Measurements from ENCODE around the gene RNF222.
"Not testable (repeated sequence)": the region's sequence is repeated elsewhere in the genome, so short reads cannot be mapped to it uniquely, and the experiment has no call there.

Gene RNF222

DNA sequence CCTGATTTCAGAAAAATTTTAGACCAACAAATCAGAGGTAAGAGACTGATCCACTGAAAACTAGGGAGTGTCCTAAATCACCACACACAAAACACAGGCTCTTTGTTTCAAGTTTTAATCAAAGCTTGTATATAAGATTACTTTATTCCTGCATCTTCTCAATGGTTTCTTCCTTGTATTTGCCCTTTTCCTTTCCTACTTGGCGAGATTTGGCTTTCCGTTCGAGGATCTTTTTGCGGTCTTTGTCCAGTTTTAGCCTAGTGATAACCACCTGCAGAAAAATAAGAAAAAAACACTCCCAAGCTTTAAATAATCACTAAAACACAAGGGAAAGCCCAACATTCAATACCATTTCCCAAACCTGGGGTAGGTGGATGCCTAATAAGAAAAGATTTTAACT, 20.2 kb downstream of the RNF222 start:
- no peak for DNase-seq

DNA sequence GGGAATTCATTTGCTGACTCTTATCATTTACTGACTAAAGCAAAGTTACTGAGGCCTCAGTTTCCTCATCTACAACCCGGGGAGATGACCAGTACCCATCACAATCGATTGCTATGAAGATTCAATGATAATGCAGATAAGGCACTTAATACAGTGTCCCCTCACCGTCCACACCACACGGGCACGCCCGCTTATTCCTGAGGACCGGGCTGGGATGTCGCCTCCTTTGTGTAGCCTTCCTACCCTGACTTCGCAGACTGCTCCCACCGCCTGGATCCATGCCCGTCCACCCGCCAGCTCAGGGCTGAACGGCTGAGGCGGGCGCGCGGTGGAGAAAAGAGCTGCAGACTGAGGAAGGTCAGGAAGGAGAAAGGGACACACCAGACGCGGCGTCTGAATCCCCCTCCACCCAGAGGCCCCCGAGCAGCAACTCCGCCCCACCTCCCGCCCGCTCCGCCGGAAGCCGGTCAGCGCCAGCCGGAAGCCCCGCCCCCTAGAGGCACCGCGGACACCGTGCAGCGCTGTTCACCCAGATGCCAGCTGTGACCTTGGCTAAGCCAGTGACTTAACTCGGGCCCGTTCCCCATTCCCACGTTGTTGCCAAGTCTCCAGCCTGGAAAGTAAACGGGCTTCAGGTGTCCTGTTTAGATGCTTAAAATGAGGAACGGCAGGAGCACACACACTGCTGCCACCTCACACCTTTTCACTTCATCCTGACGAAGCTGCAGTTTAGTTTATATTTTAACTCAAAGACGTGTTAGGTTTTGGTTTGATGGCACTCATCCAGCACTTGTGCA, 21.2 kb downstream of the RNF222 start, which contains the start of gene KRABD2:
TSS of gene KRABD2 (minus strand) at position 434 of the 797 bp plus-strand sequence.
- no peak for DNase-seq

DNA sequence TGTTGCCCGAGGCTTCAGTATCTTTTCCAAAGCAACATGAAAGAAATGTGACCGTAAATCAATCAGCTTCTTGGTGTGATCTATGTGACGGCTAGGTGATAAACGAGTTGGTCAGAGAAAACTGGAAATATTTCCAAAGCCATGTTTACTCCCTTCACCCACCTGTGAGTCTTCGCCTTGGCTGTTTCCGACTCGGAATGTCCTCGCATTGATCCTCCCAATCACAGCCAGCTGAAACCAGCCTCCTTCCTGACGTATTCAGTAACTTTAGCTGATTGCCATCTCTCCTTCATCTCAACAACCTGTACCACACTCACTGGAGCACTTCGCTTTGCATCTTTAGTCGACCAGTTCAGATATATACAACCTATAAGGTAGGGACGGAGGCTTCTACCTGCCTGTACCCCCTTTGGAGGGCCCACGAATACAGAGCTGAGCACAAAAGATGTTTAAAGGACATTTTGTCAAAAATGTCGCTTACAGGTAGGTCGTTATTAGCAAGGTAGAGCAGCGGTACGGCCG, 21.8 kb downstream of the RNF222 start:
- DNase-seq = no peak

DNA sequence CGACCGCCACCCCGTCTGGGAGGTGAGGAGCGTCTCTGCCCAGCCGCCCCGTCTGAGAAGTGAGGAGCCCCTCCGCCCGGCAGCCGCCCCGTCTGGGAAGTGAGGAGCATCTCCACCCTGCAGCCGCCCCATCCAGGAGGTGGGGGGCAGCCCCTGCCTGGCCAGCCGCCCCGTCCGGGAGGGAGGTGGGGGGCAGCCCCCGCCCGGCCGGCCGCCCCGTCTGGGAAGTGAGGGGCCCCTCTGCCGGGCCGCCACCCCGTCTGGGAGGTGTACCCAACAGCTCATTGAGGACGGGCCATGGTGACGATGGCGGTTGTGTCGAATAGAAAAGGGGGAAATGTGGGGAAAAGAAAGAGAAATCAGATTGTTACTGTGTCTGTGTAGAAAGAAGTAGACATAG, 23.8 kb downstream of the RNF222 start:
- DNase-seq = not testable (repeated sequence)

DNA sequence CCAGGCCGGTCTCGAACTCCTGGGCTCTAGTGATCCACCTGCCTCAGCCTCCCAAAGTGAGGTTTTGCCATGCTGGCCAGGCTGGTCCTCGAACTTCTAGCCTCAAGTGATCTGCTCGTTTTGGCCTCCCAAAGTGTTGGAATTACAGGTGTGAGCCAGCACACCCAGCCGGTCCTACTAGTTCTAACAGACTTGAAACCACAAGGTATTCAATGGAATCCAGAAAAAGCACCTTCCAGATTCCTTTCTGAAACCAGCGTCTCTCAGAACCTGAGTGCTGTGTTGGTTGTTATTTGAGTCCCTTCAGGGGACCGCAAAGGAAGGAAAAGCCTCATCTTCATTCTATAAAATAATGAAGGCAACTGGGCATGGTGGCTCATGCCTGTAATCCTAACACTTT, 25.2 kb downstream of the RNF222 start:
- DNase-seq = no peak

DNA sequence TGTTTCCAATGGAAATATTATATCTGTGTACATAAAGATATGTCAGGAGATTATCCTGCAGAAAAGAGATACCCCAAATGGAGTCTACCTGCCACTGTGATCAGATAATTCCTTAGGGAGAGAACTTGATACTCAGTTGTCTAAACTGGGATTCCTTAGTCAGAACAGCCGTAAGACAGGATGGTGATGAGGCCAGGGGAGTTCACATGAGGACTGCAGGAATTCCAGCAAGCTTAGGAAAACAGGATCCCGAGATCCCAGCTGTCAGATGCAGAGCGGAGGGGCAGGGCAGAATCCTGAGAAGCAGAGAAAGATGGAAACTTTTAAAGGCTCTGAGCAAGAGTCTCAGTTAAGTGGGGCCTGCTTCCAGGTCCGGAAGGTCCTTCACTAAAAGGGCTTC, 25.8 kb downstream of the RNF222 start:
- DNase-seq = no peak

DNA sequence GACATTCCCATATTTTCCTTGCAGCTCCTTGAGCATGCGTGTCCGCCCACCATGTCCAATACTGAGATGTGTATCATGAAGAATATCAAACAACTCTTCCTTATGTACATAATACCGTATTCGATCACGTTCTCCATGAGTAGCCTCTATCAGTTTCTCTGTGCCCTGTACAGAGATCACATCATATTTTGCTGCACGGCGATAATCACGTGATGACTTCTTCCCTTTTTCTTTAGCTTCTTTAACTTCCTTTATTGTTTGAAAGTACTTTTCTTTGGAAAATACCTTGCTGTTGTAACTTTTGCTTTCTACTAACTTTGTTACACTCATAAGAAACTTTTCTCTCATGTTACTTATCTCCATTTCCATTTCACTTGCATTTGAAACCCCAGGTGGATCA, 27.7 kb downstream of the RNF222 start:
- DNase-seq = no peak

DNA sequence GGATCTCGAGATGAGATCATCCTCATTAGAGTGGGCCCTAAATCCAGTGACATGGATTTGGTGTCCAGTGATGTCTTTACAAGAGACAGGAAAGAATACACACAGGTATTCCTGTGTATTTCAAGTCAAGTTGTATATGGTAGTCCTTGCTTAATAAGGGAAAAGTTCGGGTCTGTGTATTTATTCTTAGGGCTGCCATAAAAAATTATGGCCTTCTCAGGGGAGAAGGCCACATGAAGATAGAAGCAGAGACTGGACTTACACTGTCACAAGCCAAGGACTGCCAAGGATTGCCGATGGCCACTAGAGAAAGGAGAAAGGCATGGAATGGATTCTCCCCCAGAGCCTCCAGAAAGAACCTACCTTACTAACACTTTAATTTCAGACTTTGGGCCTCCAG, 29.4 kb downstream of the RNF222 start:
- DNase-seq = no peak

DNA sequence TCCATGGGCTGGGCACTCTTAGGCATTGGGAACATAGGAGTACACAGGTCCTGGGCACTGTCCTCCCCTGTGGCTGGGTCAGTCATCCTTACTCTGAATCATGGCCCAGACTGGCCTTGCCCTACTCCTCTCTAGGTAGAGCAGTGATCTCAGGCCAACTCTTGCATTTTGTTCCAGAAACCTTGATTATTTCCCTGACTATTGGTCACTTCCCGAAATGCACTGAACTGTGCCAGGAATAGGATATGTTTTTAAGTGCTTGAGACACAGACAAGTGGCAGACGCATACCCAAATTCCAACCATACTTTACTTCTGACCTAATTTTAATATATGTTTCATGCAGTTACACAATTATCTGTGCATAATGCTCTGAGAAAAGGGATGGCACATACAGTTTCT, 31.4 kb downstream of the RNF222 start:
- no peak for DNase-seq

DNA sequence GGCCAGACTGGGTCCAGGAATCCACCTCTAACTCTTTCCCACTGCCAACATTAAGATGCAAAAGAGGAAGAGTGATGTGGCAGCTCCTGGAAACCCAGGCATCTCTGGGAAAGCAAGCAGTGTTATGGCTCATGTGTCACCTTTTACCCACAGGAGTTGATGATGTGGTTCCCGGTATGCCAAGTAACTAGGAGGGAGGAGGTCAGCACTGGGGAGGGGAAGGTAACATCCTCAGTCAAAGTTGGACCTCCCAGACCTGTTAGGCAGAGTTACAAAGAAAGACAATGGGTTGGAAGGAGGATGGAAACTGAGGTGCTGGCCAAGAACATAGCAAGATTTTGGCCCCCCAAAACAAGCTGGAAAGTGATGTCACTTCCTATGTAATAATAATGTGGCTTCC, 32.5 kb downstream of the RNF222 start:
- no peak for DNase-seq

DNA sequence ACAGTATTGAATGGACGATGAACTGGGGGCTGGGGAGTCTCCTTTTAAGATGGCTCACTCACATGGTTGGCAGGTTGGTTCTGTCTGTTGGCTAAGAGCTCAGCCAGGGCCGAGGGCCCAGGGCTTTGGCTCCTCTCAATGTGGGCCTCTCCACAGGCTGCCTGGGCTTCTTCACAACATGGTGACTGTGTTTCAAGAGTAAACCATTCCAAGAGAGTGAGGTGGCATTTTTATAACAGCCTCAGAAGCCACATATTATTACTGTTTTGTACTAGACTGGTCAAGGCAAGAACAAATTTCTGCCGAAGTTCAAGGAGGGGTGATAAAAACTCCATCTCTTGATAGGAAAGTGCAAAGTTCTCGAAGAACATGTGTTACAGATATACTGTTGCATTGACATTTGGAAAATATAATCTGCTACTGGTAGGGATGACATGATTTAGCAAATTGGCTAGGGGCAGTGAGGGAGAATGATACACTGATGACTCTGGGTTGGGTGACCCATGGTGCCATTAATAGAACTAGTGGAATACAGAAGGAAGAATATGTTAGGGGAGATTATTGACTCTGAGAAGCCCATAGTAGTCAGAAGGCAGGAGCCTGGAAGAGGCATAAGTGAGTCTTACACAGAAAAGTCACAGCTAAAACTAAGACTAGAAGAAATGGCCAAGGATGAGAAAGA, 34.8 kb downstream of the RNF222 start:
- no peak for DNase-seq

DNA sequence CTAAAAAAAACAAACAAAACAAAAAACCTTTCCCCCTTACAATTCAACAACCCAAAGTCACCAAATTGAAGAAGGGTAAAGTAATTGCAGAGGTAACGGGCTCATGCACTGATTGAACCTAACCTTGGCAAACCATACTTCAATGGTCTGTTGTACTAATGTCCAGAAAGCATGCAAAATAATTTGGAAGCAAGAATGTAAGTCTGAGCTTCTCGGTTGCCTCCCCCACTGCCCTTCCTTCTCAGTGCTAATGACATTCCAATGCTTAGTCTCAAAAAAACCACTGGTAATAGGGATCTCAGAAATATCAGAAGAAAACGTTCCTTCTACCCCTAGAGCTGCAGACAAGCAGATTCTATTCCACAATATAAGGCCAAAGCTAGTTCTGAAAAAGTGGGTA, 36.9 kb downstream of the RNF222 start:
- no peak for DNase-seq

DNA sequence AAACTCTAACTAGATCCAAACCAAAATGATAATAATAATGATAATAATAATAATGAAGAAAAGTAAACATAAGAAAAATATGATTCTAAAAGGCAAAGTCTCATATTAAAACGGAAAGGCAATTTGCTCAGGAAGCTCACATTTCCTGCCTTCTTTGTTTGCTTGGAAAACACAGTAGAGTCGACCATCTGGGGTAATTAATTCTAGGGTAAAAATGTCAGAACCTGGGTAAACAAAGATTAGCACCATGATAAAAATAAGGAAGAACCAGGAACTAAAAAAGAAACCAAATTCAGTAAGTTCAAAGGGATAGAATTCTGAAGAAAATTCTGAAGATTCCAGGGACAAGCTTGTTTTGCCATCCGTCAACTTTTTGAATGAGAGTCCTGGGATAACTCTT, 37.4 kb downstream of the RNF222 start:
- DNase-seq = no peak

DNA sequence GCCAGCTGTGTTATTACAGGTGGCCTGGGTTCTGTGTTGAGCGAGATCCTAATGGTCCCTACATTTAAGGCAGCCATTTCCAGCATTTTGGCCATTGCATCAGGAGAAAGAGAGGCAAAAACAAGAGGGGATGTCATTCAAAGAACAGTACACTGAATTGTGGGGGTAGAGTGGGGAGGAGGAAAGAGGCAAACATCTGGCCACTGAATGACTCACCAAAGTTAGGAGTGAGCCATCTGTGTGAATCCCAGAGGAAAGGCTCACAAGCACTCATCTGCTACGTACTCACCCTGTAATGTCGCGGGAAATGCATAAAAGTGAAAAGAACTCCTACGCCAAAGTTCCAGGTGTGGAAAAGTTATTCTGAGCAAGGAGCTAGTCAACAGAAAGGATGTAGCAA, 37.9 kb downstream of the RNF222 start:
- no peak for DNase-seq

DNA sequence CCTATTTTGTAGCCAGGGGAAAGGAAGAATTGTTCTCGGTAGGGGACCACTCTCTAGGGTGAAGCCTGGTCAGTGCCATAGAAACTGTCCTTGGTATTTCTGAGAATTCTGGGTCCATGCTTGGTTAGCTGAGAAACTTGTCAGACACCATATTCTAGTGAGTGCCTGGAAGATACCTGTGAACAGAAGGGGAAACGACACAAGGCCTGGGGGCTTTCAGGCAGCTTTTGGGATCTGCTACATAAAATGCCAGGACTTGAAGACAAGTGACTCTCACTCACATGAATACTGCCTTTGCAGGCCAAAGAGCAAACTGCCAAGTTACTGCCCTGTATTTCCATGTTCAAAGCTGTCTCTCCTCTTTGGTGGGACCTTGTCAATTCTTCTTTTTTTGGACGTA, 39.7 kb downstream of the RNF222 start:
- DNase-seq = no peak

DNA sequence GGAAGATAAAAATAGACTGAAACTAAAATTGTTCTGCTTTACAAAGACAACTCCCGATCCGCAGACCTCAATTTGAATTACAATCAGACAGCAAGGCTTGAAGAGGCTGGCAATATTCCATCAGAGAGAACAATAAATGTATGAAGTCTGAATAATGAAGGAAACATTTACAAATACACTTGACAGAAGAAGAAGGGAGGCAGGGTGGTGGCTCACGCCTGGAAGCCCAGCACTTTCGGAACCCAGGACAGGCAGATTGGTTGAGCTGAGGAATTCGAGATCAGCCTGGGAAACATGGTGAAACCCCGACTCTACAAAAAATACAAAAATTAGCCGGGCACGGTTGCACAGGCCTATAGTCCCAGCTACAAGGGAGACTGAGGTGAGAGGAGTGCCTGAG, 43.4 kb downstream of the RNF222 start:
- no peak for DNase-seq

DNA sequence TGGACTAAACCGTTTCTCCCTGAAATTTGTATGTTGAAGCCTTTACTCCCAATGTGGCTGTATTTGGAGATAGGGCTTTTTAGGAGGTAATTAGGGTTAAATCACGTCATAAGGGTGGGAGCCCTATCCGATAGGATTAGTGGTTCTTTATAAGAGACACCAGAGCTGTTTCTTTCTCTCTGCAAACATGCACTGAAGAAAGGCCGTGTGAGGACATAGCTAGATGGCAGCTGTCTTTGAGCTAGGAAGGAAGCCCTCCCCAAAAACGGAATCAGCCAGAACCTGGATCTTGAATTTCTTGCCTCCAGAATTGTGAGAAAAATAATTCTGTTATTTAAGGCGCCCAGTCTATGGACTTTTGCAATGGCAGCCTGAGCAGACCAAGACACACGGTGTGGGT, 43.9 kb downstream of the RNF222 start:
- DNase-seq = no peak

DNA sequence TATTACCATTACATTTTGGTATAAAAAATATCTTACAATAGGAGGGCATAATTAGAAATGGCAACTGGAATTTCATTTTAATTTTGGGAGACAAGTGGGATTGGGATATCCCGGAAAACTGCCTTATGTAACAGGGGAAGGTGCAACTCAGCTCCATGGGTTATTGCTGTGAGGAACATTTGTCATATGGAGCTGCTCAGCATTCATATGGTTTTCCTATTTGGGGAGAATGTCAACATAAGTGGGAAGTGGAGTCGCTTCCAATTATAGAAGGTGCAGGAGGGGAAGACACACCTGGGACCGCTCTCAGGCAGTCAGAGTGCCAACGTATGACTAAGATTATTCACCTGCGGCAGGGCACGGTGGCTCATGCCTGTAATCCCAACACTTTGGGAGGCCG, 47.3 kb downstream of the RNF222 start:
- no peak for DNase-seq

DNA sequence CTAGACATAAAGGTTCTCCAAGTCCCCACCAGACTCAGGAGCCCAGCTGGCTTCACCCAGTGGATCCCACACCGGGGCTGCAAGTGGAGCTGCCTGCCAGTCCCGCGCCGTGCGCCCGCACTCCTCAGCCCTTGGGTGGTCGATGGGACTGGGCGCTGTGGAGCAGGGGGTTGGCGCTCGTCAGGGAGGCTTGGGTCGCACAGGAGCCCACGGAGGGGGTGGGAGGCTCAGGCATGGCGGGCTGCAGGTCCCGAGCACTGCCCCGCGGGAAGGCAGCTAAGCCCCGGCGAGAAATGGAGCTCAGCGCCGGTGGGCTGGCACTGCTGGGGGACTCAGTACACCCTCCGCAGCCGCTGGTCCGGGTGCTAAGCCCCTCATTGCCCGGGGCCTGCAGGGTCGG, 50.6 kb downstream of the RNF222 start:
- DNase-seq = not testable (repeated sequence)

DNA sequence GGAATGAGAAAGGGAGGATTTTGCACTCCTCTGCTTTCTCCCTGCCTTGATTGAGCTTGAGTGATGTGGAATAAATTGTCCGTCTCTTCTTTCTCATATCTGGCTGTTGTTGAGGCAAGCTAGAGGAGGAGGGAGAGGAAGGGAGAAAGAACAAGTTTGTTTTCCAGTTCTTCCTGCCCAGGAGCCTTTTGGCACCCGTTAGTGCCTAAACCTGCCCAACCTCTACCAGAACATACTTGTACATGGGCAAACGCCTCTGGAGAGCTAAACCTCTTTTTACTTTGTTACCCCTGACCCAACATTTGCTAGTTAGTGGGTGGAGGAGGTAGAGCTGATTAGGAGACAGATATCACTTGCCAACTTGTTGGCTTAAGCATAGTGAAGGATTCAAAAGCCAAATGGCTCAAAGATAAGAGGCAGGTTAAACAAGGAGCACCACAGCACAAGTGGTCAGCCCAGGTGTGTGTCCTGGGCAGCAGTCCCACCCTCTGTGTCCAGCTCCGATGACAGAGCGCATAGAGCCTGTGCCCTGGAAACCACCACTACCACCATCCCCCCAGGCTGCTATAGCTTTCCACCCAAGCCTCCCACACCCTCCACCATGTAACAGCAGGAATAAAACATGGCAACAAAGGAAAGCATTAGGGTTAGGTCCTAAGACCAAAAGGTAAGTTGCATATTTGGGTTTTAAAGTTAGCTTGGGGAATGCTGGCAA, 51.5 kb downstream of the RNF222 start:
- DNase-seq = no peak

DNA sequence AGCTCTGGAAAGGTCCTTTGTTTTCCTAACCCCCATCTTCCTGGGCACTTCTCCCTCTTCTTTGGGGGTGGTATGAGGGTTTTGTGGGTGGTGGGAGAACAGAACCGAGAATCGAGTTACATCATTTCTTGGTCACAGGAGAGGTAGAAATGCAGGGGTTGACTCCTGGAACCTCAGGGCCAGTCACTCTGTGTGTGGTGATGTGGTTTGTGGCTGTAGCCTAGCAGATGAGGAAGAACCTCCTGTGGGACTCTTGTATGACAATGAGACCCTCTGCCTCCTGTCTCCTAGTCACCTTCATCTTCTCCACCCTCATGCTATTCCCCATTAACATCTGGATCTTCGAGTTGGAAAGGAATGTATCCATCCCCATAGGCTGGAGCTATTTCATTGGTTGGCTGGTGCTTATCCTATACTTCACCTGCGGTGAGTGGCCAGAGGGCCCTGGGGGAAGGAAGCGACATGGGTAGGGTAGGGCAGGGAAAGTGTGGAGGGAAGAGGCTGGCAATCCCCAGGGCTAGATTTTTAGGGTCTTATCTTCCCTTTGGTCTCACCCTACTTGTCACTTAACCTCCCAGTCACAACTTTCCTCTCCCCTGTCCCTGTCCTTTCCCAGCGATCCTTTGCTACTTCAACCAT, 52.5 kb downstream of the RNF222 start:
- DNase-seq = no peak

DNA sequence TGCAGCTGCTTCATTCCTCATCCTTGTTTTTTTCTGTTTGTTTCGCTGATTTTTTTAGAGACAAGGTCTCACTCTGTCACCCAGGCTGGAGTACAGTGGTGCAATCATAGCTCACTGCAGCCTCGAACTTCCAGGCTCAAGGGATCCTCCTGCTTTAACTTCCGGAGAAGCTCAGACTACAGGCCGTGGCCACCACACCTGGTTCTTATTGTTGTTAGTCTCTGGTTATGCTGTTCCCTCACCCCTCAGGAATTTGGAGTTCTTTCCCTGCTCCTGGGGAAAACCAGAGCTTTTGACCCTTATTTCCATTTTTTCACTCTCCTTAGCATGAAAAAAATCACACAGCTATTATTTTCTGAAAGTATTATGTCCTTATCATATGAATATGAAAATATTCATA, 56.2 kb downstream of the RNF222 start:
- DNase-seq = no peak
